T1000 (cell line): ENCODE measurements around the gene EML5.

Experiments used
- DNase-seq: peaks from one replicate; lab custom pipeline; 2025; ENCODE audit warnings: mixed read lengths; lab: John Stamatoyannopoulos, UW

The EML5 gene

GRCh38 chr14:88707088-88707487 lies 85.7 kb downstream of the EML5 start:
- no peak for DNase-seq

DNA sequence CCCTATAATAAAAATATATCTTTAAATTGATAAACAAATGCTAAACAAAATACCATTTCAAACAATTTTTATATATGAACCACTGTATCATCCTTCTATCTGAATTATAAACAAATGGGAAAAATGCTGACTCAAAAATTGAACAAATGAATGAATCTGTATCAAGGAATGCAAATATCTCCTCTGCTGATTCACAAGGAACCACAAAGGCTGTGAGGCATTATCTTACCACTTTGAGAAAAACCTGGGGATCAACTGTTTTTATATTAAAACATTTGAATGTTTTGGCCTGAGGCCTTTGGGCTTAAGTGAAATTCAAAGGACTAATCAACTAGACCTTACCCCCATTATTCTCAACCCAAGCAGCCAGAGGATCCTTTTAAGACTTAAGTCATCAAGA lies 86.3 kb downstream of the EML5 start:
- no peak for DNase-seq

DNA sequence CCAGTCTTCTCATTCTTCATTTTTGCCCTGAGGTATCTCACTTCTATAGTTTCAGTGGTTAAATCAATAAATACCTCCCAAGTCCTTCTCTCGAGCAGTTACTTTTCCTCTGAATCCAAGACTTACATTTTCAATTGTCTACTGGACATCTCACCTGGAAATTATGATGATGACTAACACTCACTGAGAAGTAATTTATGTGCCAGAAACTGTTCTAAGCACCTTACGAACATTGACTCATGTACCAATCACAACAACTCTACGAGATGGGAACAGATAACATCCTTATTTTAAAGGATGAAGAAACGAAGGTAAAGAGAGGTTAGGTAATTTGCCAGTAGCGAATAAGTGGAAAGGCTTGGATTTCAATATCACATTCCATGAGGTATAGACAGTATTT lies 94.1 kb downstream of the EML5 start:
- no peak for DNase-seq

DNA sequence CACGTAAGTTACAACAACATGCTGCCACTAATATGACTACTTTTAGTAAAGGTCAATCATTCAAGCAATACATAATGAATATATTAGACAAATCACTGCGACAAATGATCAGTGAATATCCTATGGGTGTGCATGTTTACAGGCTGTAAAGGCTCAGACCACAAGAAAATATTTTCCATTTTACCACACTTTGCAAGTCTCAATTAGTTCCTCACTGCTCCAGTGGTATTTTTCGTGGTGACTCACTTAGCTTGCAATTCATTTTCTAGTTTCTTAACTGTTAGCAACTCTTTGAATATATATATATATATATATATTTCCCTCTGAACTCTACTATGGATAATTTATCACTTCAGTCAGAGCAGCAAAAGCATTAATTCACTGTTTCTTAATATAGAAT lies 96.9 kb downstream of the EML5 start:
- DNase-seq, result no peak

- no peak for DNase-seq
Measured at GRCh38 chr14:88688386-88688785, 104.4 kb downstream of the EML5 start.

- DNase-seq, result no peak
Measured at GRCh38 chr14:88683119-88683518, 109.6 kb downstream of the EML5 start.

DNA sequence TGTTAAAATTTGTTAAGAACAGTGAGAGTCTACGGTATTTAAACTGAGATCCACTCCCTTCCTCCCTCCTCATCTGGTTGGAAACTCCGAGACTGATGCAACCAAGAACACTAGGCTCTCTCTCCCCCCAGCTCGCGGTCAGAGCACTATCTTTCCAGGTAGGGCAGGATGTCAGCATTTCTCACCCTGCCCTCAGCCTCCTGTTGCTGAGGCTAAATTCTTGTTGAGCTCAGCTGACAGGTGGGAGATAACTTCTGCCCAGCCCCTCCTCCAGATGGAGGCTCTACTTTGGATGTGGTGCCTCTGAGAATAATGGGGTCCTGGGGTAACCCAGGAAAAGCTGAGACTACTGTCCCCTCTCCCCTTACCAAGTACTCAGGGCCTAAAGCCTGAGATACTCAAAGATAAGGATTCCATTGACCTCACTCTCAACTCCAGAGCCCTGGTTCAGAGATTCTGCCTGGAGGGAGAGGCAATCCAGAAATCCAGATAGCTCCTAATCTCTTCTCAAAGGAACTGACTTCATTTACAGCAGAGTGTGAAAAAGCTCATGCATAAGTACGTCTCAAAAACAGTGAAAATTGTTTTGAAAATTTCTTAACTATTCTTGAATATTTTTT lies 110.1 kb downstream of the EML5 start:
- DNase-seq, result no peak

DNA sequence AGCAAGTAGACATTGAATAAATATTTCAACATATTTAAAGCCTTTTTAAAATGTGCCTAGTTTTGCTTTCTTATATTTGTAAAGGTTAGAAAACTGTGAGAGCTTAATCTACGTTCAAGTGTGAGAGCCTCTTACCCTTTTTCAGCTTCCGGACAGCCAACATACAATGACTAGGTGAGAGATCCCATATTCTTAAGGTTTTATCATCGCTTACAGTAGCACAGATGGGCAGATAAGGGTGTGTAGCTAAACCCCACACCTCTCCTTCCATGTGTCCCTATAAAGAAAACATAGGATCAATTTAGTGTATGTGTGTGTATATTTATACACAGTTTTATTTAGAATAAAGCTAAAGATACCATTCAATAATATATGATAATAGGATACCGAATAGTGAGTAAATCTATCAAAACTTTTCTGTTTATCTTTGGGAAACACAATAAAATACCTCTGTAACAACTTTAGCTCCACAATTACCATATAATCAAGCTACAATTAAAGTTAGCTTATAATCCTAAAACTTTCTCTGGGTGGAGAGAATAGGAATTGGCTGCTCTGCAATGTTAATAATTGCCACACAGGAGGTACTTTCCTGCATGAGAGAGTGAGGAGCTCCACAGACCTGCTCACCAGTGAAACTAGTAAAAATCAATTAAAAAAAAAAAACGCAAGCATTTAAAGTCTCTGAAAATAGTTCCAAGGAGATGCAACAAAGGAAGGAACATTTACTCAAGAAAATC lies 110.8 kb downstream of the EML5 start:
- DNase-seq, result no peak

DNA sequence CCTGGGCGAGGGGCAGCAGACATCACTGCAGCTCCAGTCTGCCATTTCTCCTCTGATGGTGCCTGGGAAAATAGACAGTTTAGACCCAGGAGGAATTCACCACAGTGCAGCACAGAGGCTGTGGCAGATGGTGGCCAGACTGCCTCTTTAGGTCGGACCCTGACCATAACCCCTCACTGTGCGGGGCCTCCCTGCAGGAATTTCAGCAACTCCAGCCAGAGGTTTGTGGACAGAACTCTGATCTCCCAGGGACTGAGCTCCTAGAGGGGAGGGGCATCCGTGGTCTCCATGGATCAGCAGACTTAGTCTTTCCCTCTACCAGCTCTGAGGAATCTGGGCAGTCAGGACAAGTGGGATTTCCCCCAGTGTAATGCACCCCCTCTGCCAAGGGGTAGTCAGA lies 123.4 kb downstream of the EML5 start:
- DNase-seq, result no peak

- no peak for DNase-seq
Measured at GRCh38 chr14:88668448-88669116, 124.2 kb downstream of the EML5 start.

DNA sequence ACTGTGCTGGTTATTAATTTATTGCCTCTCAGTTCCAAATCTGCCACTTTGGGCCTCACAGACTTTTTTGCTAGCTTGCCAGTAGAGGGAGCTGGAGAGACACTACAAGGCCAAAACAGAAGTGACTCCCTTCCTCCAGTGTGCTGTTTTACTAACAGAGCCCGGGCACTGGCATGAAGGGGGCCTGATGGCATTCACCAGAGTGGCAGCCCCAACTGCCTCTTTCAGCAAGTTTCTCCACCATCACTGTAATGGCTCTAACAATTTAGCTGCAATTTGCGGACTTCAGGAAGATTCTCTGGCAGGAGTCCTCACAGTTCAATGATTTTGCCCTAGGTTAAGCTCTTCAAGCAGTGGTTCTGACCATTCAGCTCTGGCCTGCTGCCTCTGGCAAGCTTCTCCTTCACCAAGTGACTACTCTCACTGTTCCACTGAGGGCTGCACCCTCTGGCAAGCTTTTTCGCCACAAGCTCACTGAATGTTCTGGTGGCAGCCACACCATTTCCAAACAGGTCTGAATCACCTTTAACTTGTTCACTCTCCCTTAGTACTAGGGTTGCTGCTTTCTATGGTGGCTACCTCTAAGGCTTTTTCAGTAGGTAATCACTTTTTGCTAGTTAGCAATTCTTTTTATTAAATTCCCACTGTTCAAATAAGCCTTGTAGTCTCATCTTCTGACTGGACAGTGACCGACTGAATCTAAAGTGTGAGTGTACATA lies 125.0 kb downstream of the EML5 start:
- peak; percentile 25 for DNase-seq

DNA sequence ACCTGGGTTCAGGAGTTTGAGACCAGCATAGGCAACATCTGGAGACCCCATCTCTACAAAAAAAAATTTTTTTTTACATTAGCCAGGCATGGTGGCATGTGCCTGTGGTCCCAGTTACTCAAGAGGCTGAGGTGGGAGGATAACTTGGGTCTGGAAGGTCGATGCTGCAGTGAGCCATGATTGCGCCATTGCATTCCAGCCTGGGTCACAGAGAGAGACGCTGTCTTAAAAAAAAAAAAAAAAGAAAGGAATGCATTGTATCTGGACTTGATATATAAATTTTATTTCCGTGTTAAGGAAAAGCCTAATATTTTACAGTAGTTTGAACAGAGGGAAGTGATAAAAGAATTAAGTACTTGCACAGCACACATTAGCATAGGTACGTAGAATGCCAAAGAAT lies 132.7 kb downstream of the EML5 start:
- no peak for DNase-seq

DNA sequence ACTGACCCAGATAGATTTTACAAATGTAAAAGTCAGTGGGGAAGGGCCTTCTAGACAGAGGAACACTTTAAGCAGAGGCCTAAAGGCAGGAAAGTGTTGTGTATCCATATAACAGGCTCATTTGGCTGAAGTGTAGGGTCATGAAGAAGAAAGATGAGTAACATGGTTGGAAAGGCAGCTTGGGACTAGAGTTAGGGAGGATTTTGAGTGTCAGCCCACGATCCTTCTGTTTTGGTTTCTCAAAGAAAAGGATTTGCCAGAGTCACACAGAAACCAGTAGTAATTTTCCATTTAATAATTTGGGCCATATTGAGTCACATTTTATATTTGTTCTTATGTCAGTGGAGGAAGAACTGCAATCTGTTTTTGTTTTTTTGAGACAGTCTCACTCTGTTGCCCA lies 153.5 kb downstream of the EML5 start:
- no peak for DNase-seq

DNA sequence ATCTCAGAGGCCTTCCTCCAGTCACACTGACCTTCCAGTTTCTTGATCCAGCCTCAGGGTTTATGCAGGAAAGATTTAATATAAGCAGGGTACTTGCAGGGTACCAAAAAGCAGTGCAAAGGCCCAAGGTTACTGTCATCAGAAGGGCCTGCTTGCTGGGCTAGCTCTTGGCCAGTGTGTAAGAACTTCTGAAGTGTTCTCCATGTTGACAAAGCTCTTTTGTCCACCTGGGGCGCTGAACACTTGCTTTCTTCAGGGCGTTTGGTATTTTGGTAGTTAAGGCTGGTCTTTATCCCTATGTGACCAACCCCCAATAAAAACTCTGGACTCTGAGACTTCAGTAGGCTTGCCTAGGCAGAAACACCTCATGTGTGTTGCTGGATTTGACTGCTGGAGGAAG lies 160.2 kb downstream of the EML5 start:
- DNase-seq, result no peak

DNA sequence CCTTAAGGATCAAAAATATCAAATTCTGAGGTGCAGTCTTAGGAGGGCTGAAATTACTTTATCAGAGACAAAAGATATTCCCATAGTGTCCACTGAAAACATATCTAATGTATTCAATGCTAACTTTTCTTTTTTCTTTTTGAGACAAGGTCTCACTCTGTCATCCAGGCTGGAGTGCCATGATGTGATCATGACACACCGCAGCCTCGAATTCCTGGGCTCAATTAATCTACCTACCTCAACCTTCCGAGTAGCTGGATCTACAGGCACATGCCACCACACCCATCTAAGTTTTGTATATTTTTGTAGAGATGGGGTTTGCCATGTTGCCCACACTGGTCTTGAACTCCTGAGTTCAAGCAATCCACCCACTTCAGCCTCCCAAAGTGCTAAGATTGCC lies 161.7 kb downstream of the EML5 start:
- DNase-seq, result no peak

DNA sequence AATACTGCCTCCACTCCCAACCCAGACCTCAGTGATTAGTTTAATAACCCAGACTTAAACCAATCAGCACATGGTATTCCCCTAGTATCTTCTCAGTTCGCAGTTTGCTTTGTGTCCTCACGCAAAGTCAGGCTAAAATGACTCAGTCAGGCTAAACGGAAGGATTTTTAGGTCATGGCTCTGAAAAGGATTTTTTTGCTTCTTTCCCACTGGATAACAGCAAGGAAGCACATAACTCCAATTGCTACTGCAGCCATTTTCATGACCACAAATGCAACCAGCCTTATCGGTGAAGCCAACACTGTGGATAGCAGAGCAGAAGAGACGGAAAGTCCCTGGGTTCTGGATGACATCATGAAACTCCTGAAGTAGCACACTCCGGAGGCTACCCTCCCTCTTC lies 162.2 kb downstream of the EML5 start:
- DNase-seq, result peak; percentile 25

DNA sequence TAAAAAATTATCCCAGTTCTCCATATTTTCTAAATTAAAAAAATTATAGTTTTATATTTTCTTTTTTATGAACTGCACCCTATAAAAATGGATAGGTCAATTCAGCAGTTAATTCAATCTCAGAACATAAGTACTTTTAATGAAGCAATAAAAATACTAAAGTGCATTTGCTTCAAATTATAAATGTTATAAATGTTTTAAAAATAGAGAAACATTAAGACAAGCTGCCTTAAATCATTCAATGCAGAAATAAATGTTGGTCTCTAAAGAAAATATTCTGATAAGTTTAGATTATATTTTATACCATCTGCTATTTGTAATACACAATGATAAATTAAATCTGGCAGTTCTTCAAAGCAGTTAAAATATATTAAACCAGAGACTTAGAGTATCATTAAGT lies 164.3 kb downstream of the EML5 start:
- DNase-seq, result no peak

DNA sequence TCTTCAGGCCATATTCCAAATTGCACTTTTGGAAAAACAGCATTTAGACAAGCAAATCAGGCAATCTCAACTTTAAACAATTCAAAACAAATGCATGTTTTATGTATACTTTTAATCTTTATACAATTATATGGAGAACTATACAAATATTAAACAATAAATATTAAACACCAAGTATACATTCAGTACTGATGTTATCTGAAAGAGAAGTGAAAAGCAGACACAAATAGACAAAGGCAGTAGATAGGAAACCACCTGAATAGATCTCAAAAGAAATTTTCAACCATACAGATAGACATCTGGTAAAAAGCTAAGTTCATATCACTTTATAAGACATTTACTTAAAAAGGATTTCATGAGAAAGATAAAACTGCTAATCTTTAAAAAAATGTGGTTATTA lies 164.7 kb downstream of the EML5 start:
- DNase-seq, result no peak

DNA sequence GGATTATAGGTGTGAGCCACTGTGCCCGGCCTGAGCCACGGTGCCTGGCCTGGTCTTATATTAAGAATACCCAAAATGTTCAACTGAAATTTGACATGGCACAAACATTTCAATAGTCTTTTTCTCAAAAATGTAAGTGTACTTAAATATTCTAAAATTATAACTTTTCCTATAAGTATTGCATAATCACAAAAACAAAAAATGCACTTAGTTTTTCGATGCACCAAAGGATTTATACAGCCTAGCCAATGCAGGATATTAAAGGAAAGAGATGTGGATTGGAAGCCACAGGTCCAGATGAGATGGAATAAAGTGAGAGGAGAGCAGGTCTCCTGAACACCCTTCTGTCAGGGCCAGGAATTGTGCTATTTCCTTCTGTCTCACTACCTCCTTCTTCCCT lies 167.1 kb downstream of the EML5 start:
- DNase-seq, result no peak

DNA sequence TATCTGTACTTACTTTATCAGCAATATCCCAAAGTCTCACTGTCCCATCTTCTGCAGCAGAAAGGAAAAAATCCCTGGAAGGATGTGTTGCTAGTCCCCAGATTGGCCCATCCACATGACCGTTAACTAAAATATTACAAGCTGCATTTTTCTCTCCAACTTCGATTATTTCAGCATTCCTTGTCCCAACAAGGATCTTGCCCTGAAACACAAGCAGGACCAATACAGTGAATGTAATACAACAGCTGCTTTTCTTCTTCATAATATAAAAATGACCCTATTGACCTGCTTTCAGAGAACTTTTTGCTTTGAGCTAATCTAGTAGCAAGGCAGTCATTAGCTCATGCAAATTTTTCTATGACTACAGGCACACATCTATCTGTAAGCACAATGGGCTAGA lies 171.7 kb downstream of the EML5 start:
- no peak for DNase-seq

DNA sequence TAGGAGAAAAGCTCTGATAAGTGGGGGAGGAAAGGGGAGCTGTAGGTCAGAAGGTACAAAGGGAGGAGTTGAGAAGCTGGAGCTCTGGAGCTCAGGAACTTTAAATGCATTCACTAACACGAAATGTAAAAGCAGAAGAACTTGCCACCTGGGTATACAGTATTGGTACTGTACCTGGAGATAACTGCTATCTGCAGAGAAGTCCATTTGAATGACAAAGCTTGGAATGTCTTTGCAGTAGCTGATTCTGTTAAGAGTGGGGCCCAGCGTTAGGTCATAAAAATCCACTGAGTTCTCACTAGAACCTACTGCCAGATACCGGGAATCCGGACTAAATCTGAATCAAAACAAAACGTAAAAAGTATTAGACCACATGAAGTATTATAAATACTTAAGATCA lies 174.3 kb downstream of the EML5 start:
- DNase-seq, result no peak

DNA sequence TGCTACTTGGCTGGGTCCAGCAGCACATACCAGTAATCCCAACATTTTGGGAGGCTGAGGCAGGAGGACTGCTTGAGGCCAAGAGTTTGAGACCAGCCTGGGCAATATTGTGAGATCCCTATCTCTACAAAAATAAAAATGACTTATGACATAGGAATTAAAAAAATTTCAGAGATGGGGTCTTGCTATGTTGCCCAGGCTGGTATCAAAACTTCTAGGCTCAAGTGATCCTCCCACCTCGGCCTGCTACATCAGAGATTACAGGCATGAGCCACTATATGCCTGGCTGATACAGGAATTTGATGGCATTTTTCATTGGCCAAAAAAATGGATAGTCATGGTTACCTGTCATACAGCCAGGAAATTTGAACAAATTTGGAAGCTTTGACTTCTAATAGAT lies 175.3 kb downstream of the EML5 start:
- no peak for DNase-seq

DNA sequence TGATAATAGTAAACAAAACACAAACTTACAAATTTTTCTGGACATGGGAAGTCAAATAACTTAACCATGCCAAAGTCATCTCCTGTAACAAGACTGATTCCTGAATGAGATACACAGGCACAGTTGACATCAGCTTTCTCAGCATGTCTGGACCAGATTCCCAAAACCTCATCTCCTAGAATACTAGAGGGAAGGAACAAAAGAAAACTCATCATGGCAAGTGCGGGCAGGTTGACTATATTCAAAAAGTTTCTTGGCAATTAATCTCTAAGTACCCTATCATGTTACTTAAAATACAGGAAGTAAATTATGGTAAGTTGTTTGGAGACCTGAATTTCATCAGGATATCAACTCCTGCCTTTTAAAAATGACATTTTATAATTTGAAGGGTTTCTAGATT lies 176.1 kb downstream of the EML5 start:
- no peak for DNase-seq
